NOMO-1 treated with DMSO at 0.1 percent for 48 hours (cell line): ENCODE data around the gene CFAP73.
"Not testable (repeated sequence)": the region's sequence is repeated elsewhere in the genome, so short reads cannot be mapped to it uniquely, and the experiment has no call there.

Experiments
- DNase-seq: peaks from one replicate; lab custom pipeline; 2025; ENCODE audit not compliant: unreplicated experiment; lab: John Stamatoyannopoulos, UW

The CFAP73 gene

DNA sequence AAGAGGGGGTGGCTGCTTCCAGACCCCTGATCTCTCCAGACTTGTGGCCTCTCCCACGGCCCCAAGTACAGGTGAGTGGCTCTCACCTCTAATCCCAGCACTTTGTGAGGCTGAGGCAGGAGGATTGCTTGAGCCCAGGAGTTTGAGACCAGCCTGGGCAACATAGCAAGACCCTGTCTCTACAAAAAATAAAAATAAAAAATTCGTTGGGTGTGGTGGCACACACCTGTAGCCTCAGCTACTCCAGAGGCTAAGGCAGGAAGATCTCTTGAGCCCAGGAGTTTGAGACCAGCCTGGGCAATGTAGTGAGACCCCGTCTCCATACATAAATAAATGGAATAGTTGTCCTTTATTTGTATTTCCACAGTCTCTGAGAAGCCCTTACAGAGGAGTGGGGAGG lies 7.8 kb upstream of the CFAP73 start:
- not testable (repeated sequence) for DNase-seq

DNA sequence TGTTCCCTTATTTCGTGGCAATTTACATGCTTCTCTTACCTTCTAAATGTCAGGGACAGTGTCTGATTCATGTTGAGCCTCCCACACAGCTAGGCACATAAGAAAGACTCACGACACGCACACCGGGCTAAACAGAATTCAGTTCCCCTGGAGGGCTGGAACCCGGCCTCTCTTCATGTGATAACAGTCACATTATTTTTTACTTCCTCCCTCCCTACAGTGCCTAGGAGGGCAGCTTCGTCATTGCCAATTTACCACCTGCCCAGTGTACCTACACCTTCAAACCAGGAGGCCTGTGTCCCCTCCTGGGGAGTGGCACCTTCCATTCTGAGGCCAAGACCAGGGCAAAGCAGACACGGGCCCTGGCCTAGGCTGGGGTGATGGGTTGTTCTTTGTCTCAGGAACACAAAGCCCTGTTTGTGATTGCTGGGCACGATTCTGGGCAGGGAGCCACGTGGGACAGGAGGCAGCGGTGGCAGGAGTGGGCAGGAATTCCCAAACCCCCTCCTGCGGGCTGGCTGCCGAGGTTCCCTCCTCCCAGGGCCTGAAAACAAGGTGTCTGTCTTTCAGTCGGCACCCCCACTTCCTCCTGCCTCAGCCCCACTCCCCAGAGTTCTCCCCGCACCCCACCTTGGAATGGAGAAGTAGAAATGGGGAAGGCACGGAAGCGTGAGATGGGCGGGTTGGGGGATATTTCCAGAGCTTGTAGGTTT lies 7.2 kb upstream of the CFAP73 start:
- DNase-seq: peak; percentile 60

DNA sequence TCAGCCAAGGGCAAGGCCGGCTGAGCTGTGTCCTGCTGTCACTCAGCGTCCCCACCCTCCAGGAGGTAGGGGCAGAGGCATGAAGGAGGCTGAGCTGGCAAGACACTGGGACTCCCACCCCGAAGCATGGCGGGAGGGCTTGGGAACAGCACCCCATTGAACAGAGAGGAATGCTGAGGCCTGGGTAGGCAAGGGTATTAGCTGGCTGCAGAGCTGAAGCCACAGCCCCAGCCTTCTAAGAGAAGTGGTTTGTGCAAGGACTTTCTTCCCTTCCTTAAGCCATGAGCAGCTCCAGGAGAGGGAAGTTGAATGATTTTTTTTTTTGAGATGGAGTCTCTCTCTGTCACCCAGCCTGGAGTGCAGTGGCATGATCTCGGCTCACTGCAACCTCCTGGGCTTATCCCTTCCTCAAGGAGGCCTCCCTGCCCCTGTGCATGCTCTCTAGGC lies 6.6 kb upstream of the CFAP73 start:
- no peak for DNase-seq

DNA sequence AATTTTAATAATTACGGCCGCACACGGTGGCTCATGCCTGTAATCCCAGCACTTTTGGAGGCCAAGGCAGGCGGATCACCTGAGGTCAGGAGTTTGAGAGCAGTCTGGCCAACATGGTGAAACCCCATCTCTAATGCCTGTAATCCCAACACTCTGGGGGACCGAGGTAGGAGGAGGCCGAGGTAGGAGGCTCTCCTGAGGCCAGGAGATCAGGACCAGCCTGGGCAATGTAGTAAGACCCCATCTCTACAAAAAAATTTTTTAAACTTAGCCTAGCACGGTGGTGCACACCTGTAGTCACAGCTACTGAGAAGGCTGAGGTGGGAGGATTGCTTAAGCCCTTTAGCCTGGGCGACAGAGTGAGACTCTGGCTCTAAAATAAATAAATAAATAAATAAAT lies 5.6 kb upstream of the CFAP73 start:
- DNase-seq: no peak

DNA sequence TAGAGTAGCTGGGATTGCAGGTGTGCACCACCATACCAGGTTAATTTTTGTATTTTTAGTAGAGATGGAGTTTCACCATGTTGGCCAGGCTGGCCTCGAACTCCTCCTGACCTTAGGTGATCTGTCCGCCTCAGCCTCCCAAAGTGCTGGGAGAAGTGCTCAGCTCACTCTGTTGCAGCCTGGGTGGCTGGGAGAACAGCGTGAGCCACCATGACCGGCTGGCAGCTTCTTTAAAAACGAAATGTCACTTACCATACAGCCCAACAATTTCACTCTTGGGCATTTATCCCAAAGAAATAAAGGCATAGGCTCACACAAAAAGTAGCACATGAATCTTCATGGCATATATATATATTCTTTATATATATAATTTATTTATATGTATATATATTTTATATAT lies 4.7 kb upstream of the CFAP73 start:
- DNase-seq: no peak

DNA sequence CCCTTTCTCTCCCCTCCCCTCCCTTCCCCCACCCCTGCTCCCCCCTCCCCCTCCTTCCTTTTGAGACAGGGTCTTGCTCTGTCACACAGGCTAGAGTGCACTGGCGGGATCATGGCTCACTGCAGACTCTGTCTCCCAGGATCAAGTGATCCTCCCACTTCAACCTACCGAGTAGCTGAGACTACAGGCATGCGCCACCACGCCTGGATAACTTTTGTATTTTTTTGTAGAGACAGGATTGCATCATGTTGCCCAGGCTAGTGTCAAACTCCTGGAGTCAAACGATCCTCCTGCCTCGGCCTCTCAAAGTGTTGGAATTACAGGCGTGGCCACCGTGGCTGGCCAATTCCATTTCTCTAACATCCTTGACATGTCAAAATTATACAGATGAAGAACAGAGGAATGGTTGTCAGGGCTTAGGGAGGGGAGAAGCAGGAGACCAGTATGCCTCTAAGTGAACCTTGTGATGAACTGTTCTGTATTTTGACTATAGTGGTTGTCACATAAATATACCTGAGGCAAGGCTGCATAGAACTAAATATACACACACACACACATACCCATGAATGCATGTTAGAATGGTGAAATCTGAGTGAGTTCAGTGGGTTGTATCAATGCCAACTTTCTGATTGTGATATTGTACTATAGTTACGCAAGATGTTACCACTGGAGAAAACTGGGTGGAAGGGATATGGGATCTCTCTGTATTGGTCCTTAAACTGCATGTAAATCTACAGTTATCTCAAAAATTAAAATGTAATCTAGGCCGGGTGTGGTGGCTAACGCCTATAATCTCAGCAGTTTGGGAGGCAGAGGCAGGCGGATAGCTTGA lies 3.6 kb upstream of the CFAP73 start:
- no peak for DNase-seq

DNA sequence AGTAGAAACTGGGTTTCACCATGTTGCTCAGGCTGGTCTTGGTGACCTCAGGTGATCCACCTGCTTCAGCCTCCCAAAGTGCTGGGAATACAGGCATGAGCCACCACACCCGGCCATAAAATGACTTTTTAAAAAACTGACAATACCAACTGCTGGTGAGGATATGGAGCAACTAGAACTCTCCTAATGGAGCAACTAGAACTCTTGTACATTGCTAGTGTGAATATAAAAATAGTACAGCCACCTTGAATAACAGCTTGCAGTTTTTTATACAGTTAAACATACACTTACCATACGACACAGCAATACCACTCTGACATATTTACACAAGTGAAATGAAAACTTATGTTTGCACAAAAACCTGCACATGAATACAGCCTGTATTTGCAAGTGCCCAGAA lies 2.5 kb upstream of the CFAP73 start:
- no peak for DNase-seq

DNA sequence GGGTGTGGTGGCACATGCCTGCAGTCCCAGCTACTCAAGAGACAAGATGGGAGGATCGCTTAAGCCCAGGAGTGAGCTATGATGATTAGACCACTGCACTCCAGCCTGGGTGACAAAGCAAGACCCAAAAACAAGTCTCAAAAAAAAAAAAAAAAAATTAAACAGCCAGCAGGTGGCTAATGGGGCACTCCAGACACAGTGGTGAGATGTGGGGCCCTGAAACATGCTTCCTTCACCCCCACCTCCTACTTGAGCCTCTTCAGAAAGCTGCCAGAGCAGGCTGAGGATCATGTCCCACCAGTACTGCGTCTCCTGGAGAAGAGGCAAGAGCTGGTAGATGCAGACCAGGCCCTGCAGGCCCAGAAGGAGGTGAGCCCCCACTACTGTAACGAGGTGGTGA lies 2.1 kb downstream of the CFAP73 start:
- DNase-seq: no peak

DNA sequence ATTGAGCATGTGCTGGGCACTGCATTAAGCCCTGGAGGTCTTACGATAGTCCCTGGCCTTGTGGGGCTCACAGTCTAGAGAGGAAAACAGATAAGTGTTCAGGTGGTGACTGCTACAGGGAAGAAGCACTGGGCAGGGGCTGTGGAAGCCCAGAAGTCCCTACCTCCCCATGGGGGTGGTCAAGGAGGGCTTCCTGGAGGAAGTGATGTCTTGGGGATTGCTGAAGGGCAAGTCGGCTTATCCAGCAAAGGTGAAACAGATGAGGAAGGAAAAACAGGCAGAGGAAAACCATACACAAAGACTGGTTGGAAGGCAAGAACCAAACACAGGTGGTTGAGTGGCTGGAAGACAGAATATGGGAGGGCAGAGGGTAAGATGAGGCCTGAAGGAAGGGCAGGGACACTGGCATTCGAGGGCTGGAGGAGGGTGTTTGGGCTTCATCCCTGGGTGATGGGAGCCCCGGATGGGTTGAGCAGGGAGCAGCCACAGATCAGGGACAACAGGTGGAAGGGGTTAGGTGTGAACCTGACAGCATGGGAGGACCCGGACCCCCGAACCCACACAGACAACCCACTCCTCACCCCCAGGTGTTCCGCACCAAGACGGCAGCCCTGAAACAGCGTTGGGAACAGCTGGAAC lies 2.8 kb downstream of the CFAP73 start:
- DNase-seq: no peak

DNA sequence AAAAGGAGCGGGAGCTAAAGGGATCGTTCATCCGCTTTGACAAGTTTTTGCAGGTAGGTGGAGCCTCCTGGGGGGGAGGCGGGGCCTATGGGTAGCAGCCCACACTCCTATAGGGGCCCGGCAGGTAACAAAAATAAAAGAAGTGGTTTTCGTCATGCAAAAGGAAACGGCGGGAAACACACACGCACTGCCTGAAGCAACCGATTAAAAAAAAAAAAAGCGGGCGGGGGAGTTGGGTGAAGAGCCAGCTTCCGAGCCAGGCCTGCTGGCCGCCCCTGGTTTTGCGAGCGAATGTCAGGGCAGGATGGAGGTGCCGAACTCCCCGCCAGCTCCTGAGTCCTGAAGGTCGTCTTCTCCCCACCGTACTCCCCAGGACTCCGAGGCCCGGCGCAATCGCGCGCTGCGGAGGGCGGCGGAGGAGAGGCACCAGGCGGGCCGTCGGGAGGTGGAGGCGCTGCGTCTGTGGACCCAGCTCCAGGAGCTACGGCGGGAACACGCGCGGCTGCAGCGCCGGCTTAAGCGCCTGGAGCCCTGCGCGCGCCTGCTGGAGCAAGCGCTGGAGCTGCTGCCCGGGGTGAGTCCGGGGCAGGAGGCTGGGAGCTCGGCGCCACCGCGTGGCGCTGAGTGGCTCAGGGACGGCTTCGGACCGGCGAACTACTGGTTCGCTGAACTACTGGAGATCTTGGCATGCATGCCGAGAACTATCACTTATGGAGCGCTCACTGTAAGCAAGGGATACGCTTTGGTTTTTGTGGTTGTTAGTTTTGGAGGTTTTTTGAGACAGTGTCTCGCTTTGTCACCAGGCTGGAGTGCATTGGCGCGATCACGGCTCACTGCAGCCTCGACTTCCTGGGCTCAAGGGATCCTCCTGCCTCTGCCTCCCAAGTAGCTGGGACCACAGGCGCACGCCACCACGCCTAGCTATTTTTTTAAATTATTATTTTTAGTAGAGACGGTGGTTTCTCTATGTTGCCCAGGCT lies 3.6 kb downstream of the CFAP73 start:
- DNase-seq: peak; percentile 69

DNA sequence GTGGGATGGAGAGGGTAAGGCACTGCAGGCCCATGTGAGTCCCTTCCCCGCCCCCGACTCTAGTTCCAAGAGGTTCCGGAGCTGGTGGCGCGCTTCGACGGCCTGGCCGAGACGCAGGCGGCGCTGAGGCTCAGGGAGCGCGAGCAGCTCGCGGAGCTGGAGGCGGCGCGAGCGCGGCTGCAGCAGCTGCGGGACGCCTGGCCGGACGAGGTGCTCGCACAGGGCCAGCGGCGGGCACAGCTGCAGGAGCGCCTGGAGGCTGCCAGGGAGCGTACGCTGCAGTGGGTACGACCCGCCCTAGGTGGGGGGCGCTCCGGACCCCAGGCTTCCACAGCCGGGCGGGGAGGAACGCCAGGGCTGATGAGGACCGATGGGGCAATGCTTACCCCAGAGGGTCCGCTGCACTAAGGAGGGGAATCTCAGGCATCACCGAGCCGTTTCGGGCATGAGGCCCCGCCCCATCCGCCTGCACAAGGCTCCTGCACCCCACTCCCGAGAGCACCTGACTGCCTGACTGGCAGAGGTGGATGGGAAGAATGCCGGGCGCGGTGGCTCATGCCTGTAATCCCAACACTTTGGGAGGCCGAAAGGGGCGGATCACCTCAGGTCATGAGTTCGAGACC lies 4.9 kb downstream of the CFAP73 start:
- no peak for DNase-seq

DNA sequence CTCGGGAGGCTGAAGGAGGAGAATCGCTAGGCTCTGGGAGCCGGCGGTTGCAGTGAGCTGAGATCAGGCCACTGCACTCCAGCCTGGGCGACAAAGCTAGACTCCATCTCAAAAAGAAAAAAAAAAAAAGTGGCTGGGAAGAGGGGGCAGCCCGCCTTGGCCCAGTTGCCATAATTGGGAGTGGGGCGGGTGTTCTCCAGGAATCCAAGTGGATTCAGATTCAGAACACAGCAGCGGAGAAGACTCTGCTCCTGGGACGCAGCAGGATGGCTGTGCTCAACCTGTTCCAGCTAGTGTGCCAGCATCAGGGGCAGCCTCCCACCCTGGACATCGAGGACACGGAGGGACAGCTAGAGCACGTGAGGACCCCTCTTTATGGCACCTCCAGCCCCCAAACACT lies 5.5 kb downstream of the CFAP73 start:
- DNase-seq: no peak

DNA sequence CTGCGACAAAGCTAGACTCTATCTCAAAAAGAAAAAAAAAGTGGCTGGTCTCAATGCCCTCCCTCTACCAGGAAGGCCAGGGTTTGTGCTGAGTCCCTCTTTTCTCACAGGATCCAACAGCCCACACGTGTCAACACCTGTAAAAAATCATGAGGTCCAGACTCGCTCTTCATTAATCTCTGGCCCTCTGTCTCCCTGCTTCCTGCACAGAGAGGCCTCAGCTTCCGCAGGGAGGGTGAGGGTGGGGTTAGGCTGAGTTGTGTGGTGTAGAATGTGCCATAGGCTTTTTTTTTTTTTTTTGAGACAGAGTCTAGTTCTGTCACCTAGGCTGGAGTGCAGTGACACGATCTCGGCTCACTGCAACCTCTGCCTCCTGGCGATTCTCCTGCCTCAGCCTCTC lies 6.1 kb downstream of the CFAP73 start:
- DNase-seq: no peak

DNA sequence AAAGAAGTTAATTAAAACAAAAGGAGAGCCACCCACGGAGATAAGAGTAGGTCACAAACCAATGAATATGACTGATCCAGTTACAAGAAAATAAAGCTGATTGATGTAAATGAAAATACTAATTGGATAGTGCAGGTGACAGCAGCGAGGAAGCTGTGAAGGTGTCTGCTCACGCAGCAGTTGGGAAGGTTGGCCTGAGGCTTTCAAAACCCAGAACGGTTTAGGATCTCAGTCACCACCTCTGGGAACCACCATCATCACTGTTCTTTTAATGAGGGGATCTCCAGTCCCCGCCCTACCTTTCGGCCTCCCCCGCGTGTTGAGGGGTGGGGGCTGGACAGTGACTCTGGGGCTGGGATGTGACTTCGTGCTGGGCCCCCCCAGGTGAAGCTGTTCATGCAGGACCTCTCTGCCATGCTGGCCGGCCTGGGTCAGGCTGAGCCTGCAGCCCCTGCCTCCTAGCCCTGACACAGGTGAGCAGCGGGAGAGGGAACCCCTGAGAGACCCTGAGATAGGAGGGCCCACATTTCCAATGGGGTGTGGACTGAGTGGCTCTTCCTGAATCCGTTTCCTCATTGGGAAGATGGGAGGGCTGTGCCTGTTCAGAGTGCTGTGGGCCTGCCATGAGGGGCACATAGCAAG lies 7.8 kb downstream of the CFAP73 start:
- DNase-seq: no peak

DNA sequence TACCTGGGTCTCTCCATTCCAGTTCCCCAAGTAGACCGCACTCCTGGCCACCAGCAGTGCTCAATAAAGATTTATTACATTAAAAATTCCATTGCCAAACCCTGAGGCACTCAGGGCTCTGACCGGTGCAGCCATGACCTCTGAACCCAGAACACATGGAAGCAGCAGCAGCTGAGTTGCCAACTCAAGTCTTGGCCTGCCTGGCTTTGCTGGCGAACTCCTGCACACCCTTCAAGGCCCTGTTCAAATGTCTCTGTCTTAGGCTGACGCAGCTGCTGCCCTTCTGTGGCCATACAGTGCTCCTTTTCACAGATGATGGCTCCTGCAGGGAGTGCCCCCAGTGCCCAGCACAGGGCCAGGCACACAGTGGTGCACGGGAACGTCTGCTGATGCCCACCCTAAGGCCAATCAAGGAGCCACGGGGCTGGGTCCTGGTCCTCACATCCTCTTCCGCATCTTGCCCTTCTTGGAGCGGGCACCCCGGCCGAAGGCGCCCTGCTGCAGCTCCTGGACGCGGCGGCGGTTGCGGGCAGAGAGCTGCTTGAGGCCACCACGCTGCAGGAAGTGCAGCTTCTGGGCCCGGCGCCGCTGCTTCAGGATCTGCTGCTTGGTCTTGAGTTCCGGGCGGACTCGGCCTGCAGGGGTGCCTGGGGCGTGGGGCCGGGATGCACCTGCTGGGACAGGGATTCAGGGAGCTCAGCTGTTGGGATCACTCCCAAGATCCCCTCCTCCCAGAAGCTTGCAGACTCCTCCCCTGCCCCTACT lies 9.1 kb downstream of the CFAP73 start:
- DNase-seq: no peak

DNA sequence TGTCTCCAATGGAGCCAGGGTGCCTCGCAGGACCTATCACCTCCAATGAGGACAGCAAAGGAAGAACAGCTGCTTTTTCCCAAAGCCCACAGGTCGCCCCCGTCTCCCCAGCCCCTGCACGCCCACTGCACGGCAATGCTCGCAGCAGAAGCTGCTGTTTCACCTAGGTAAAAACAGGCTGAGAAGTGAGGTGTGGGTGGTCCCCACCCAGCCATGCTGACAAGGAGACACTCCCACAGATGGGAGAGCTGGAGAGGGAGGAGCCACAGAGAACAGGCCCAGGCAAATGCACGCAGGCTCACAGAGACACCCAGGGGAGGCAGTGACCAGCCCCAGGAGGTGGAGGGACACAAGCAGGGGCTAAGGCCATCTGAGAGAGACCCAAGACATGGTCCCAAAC lies 10.4 kb downstream of the CFAP73 start:
- DNase-seq: no peak

DNA sequence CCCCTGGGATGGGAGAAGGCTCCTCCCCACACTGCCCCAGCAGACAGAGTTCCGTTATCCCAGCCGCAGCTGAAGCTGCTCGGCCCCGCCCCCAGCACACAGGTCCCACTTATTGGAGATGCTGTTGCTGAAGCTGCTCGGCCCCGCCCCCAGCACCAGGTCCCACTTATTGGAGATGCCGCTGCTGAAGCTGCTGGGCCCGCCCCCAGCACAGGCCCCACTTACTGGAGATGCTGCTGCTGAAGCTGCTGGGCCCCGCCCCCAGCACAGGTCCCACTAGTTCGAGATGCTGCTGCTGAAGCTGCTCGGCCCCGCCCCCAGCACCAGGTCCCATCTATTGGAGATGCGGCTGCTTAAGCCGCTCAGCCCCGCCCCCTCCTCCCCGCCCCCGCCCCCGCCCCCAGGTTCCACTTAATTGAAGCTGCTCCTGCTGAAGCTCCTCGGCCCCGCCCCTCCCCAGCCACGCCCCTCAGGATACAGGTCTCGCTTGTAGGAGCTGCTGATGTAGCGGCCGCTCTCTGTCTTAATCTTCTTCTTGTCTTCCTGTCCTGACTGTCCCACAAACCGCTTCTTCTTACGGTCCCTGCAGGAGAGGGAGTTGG lies 12.0 kb downstream of the CFAP73 start:
- no peak for DNase-seq

DNA sequence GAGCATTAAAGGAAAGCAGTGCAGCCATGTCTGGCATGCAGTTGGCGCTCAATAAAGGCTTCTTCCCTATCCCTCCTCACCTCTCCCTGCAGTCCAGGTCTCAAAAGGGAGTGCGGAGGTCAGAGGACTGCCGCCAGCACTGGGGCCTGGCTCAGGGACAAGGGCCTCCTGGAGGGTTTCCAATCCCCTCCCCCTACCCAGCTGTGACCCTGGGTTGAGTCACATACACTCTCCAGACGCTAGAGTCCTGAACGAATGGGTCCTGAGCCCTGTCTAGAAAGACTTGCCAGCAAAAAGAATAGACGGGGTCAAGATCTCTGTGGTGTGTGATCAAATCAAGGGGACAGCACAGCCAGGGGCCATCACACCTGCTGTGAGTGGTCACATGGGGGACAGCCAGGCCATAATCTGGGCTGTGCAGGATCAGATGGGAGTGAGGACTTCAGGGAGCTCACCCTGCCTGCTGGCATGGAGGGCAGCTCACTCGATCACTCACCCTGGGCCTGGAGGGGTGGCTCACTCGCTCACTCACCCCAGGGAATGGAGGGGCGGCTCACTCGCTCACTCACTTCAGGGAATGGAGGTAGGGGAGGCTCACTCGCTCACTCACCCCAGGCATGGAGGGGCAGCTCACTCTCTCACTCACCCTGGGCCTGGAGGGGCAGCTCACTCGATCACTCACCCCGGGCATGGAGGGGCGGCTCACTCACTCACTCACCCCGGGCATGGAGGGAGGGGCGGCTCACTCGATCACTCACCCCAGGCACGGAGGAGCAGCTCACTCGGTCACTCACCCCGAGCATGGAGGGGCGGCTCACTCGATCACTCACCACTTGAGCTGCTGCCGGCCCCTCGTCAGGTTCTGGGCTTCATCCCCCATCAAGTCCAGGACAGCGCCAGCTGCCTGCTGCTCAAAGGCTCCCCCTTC lies 12.8 kb downstream of the CFAP73 start:
- no peak for DNase-seq
